HCT116 (cell line): Measurements from ENCODE around the gene OMP. TPM values are rescaled to one million over a fixed set of nuclear protein-coding genes. Genes with fewer than 3 reads are reported as not detected.

Source experiments
- ATAC-seq: fragments of 200-7000 bp; cut with Tn5 transposase; 2 replicates; pipeline ENCODE4 v1.9.1; 2020; ENCODE audit warnings: mild to moderate bottlenecking, moderate library complexity
- BruUV-seq: library from RNA; stranded (reverse); fragments of 400-500 nt; replicated peaks from 2 replicates; lab custom pipeline; 2021; lab: Mats Ljungman, UMichigan
- CTCF ChIA-PET: fragments of 300-600 bp; sonication (Branson Sonifier 250); formaldehyde crosslinking; loops from one replicate; lab custom pipeline; 2021; ENCODE audit warnings: antibody characterized with exemption; lab: Charles Lee
- POLR2A ChIA-PET: fragments of 300-600, 350-600 bp; sonication (Branson Sonifier 250); formaldehyde crosslinking; loops from one replicate; lab custom pipeline; 2021; ENCODE audit warnings: antibody characterized with exemption; lab: Charles Lee
- RAD21 ChIA-PET, 2 experiments: fragments of 300-600 bp; sonication (Branson Sonifier 250); formaldehyde crosslinking; loops; one replicate each; lab custom pipeline; 2023; ENCODE audit warnings: low total read pairs in 2 of 2; ENCODE audit not compliant: uncharacterized antibody in 2 of 2, unreplicated experiment in 2 of 2, low non-redundant PET in 1 of 2; lab: Charles Lee
- DNase-seq: peaks from one replicate; pipeline ENCODE4 v3.0.0-alpha.2; 2010; ENCODE audit warnings: low read depth, low spot score
- H2AFZ ChIP-seq: fragments of 200-600 bp; shearing (Covaris generic), sonication (generic); 2 replicates; pipeline ENCODE4 v1.6.1; 2017; ENCODE audit warnings: low read depth, mixed run types, mixed read lengths, antibody characterized with exemption, low read length; ENCODE audit not compliant: poor library complexity, severe bottlenecking
- H3K27ac ChIP-seq: 2 replicates; pipeline ENCODE4 v1.5.1; 2012; ENCODE audit warnings: low read depth, low read length
- H3K27me3 ChIP-seq: fragments of 200-600 bp; sonication (generic); 2 replicates; pipeline ENCODE4 v1.6.1; 2016; ENCODE audit warnings: mixed run types, low read length, mixed read lengths; ENCODE audit not compliant: insufficient read depth
- H3K36me3 ChIP-seq, 2 experiments: fragments of 200-500 bp in 1 of 2; fragments of 200-600 bp in 1 of 2; sonication (Bioruptor generic) in 1 of 2; sonication (generic) in 1 of 2; 2 replicates each; pipeline versions ENCODE4 v1.5.1 to v1.6.1; 2014 to 2016; ENCODE audit warnings: low read length in 2 of 2, inconsistent platforms in 1 of 2, mixed read lengths in 1 of 2, mixed run types in 1 of 2; ENCODE audit not compliant: insufficient read depth in 2 of 2, control insufficient read depth in 1 of 2
- H3K4me1 ChIP-seq, 2 experiments: fragments of 200-600 bp in 1 of 2; sonication (generic) in 1 of 2; 2 replicates each; pipeline versions ENCODE4 v1.5.1 to v1.6.1; 2012 to 2017; ENCODE audit warnings: low read length in 2 of 2, inconsistent platforms in 1 of 2, mild to moderate bottlenecking in 1 of 2, mixed read lengths in 1 of 2, mixed run types in 1 of 2, moderate library complexity in 1 of 2; ENCODE audit not compliant: insufficient read depth in 2 of 2, control insufficient read depth in 1 of 2
- H3K4me2 ChIP-seq: fragments of 200-600 bp; sonication (generic); 2 replicates; pipeline ENCODE4 v1.6.1; 2017; ENCODE audit warnings: mixed run types, low read length, mixed read lengths
- H3K4me3 ChIP-seq, 2 experiments: fragments of 200-600 bp in 1 of 2; sonication (generic) in 1 of 2; replicated peaks in 1 of 2; 2 replicates each; pipeline ENCODE4 v1.5.1; 2011 to 2016; ENCODE audit warnings: low read length in 2 of 2, control low read depth in 1 of 2, low read depth in 1 of 2, mild to moderate bottlenecking in 1 of 2, mixed read lengths in 1 of 2, mixed run types in 1 of 2
- H3K79me2 ChIP-seq: fragments of 200-600 bp; sonication (generic); 2 replicates; pipeline ENCODE4 v1.6.1; 2017; ENCODE audit warnings: mild to moderate bottlenecking, mixed run types, low read length, moderate library complexity, mixed read lengths; ENCODE audit not compliant: insufficient read depth
- H3K9ac ChIP-seq: fragments of 200-600 bp; sonication (generic); 2 replicates; pipeline ENCODE4 v1.6.1; 2016; ENCODE audit warnings: low read length, mixed read lengths
- H3K9me2 ChIP-seq: fragments of 200-600 bp; sonication (generic), shearing (Covaris generic); 2 replicates; pipeline ENCODE4 v1.6.1; 2017; ENCODE audit warnings: mixed run types, mild to moderate bottlenecking, moderate library complexity; ENCODE audit not compliant: insufficient read depth
- H3K9me3 ChIP-seq, 2 experiments: fragments of 200-500 bp in 1 of 2; fragments of 200-600 bp in 1 of 2; sonication (Bioruptor generic) in 1 of 2; sonication (generic) in 1 of 2; 2 replicates each; pipeline ENCODE4 v1.6.1; 2014 to 2017; ENCODE audit warnings: low read length in 2 of 2, mixed read lengths in 2 of 2, inconsistent platforms in 1 of 2, low read depth in 1 of 2, mild to moderate bottlenecking in 1 of 2, mixed run types in 1 of 2, moderate library complexity in 1 of 2; ENCODE audit not compliant: control insufficient read depth in 1 of 2, insufficient read depth in 1 of 2
- H4K20me1 ChIP-seq: fragments of 200-600 bp; sonication (generic), shearing (Covaris generic); 2 replicates; pipeline ENCODE4 v1.6.1; 2017; ENCODE audit warnings: mixed run types, mild to moderate bottlenecking, moderate library complexity; ENCODE audit not compliant: insufficient read depth
- ELF1 ChIP-seq: IDR thresholded peaks from 2 replicates; pipeline ENCODE4 v1.6.1; 2012; ENCODE audit warnings: low read depth, borderline replicate concordance
- JUND ChIP-seq: IDR thresholded peaks from 2 replicates; pipeline ENCODE4 v1.6.1; 2012
- POLR2AphosphoS5 ChIP-seq: IDR thresholded peaks from 2 replicates; pipeline ENCODE4 v1.6.1; 2011; ENCODE audit warnings: mild to moderate bottlenecking, low read depth, low read length, moderate library complexity
- RAD21 ChIP-seq: IDR thresholded peaks from 2 replicates; pipeline ENCODE4 v1.6.1; 2012; ENCODE audit warnings: low read depth, mild to moderate bottlenecking
- SP1 ChIP-seq: IDR thresholded peaks from 2 replicates; pipeline ENCODE4 v1.6.1; 2012; ENCODE audit warnings: low read depth
- intact Hi-C: fragments of 100-400 bp; cut with micrococcal nuclease; formaldehyde crosslinking; loops from 2 replicates; pipeline ENCODE4 v1.10.0; 2022
- total RNA-seq: library from RNA; stranded (reverse); gene quantifications from one replicate; pipeline ENCODE4 v1.2.1, GENCODE V29; 2021; ENCODE audit not compliant: unreplicated experiment

Gene OMP
- total RNA-seq, 1 experiment from 2014 or later: not detected

- ChIA-PET RAD21 (no interaction called here), POLR2A (interaction anchor here (0.6 kb wide), 1 partner anchor 313 kb away, joined by 3 read pairs; no protein-coding TSS in a partner anchor), CTCF (no interaction called here)
- Histone ChIP-seq H3K4me1 (no peaks in the 10 kb centered on the region), H3K9me3 (no peaks in the 10 kb centered on the region), H3K9ac (no peak overlapping the region), H3K27ac (no peak overlapping the region), H3K27me3 (no peaks in the 10 kb centered on the region), H3K9me2 (no peaks in the 10 kb centered on the region), H3K4me2 (no peak overlapping the region), H4K20me1 (no peaks in the 10 kb centered on the region), H2AFZ (no peak overlapping the region), H3K79me2 (no peaks in the 10 kb centered on the region), H3K4me3 (no peak overlapping the region), H3K36me3 (no peaks in the 10 kb centered on the region)
- no TSS peak for BruUV-seq
- TF ChIP-seq JUND (no peak), SP1 (no peak), RAD21 (no peak), POLR2AphosphoS5 (no peak), ELF1 (no peak)
- DNase-seq (no peak), ATAC-seq (no peak)
- intact Hi-C loops: no loop called here
Measured at GRCh38 chr11:77152846-77153245, 50.2 kb downstream of the OMP start.

Other genes with a start within 250 kb of the OMP start
- gene ACER3, start 241.9 kb upstream of the OMP start, total RNA-seq: 19.1 TPM
- not detected for gene B3GNT6, start 68.4 kb upstream of the OMP start, total RNA-seq
- 8.6 TPM for gene CAPN5, start 35.9 kb upstream of the OMP start, total RNA-seq
- 1.8 TPM for gene MYO7A, start 25.4 kb downstream of the OMP start, total RNA-seq
- gene GDPD4, start 198.8 kb downstream of the OMP start, total RNA-seq: not detected